ENCODE data around the gene RAPGEF2. TPM values are rescaled to one million over a fixed set of nuclear protein-coding genes. Genes with fewer than 3 reads are reported as not detected.

RAPGEF2 gene
- total and polyA plus RNA-seq, 2 of the 8 experiments (the other 6 are each of a cell fraction or from before 2014, with no cell fraction given): 24.4 to 48.6 TPM

- no peak overlapping the region for H3K4ac ChIP-seq (replicated peaks; ENCODE audit: insufficient read length, low read depth, low read length)
- CTCF ChIA-PET (ENCODE audit: partially characterized antibody): interaction anchor here (0.8 kb wide), 1 partner anchor 17 kb away, joined by 3 read pairs; no protein-coding TSS in a partner anchor
- H3K27ac ChIP-seq (ENCODE audit: low read depth, low read length): no peak overlapping the region
- no peak overlapping the region for H4K8ac ChIP-seq (ENCODE audit: extremely low read depth, insufficient read depth, low read length)
- H3K56ac ChIP-seq (replicated peaks; ENCODE audit: insufficient read length, low read depth, low read length): no peak overlapping the region
- H2BK20ac ChIP-seq (ENCODE audit: low read length): no peak overlapping the region
- FAIRE-seq: no peak
- H2BK12ac ChIP-seq (ENCODE audit: low read depth, low read length): no peak overlapping the region
- no peak overlapping the region for H2BK15ac ChIP-seq (ENCODE audit: low read length)
- no peak overlapping the region for H2BK5ac ChIP-seq (ENCODE audit: low read depth, low read length)
- no peaks in the 10 kb centered on the region for H3K27me3 ChIP-seq (replicated peaks in 1 of 4; ENCODE audit: control insufficient read depth in 3 of 4, extremely low read depth in 1 of 4, insufficient read depth in 3 of 4, low read length in 3 of 4)
- no peak overlapping the region for H3K4me3 ChIP-seq (ENCODE audit: extremely low read depth in 1 of 4, insufficient read depth in 2 of 4, low read depth in 3 of 4, low read length in 4 of 4)
- no peaks in the 10 kb centered on the region for H3K23me2 ChIP-seq (ENCODE audit: low read depth, low read length)
- H3K36me3 ChIP-seq (ENCODE audit: control insufficient read depth in 2 of 4, insufficient read depth in 4 of 4, low read length in 3 of 4): no peaks in the 10 kb centered on the region
- no peak for DNase-seq (ENCODE audit: low read depth in 1 of 2, low spot score in 2 of 2)
- no peak overlapping the region for H3K9ac ChIP-seq (replicated peaks in 1 of 4; ENCODE audit: extremely low read depth in 1 of 4, low read depth in 3 of 4, low read length in 3 of 4)
- H2AK5ac ChIP-seq (ENCODE audit: low read depth, low read length): no peak overlapping the region
- no peaks in the 10 kb centered on the region for H4K20me1 ChIP-seq (replicated peaks in 1 of 2; ENCODE audit: control insufficient read depth in 1 of 2, insufficient read depth in 2 of 2, low read length in 2 of 2)
- no peak overlapping the region for H3K14ac ChIP-seq (ENCODE audit: insufficient read length)
- H4K91ac ChIP-seq (replicated peaks; ENCODE audit: insufficient read length, low read length): no peak overlapping the region
- H3K9me3 ChIP-seq (ENCODE audit: insufficient read depth in 2 of 2, low read depth in 1 of 2, low read length in 1 of 2): no peaks in the 10 kb centered on the region
- no peaks in the 10 kb centered on the region for H3K79me2 ChIP-seq (ENCODE audit: control insufficient read depth in 1 of 2, insufficient read depth in 2 of 2, low read length in 2 of 2)
- H3K23ac ChIP-seq (ENCODE audit: insufficient read length): no peak overlapping the region
- H4K5ac ChIP-seq (ENCODE audit: insufficient read length, low read depth, low read length): no peak overlapping the region
- H3K4me1 ChIP-seq (replicated peaks in 1 of 4; ENCODE audit: control insufficient read depth in 3 of 4, insufficient read depth in 4 of 4, low read length in 3 of 4): peaks cover 0 to 2% (median 0%) of the 10 kb centered on the region in 4 experiments; a peak in 2 of 7 replicates
- H3K4me2 ChIP-seq (ENCODE audit: insufficient read depth in 1 of 2, low read depth in 2 of 2, low read length in 2 of 2): no peak overlapping the region
- no peaks in the 10 kb centered on the region for H3K79me1 ChIP-seq (ENCODE audit: low read depth, low read length)
- no peak overlapping the region for H3K18ac ChIP-seq (ENCODE audit: extremely low read depth, low read length)
- H2AFZ ChIP-seq (ENCODE audit: low read length): no peak overlapping the region
- POLR2A ChIA-PET (ENCODE audit: partially characterized antibody): no interaction called here
- H2BK120ac ChIP-seq (replicated peaks; ENCODE audit: low read depth, low read length): no peak overlapping the region
- TF ChIP-seq MAX (IDR thresholded peaks at IDR 0.05): no peak
- no peak for TF ChIP-seq RNF2 (IDR thresholded peaks at IDR 0.05; ENCODE audit: borderline replicate concordance, low read depth, low read length, missing control alignments, poor library complexity, severe bottlenecking)
- no peak for TF ChIP-seq POLR2A (IDR thresholded peaks at IDR 0.05; ENCODE audit: control extremely low read depth in 1 of 2, low read depth in 2 of 2, low read length in 2 of 2)
- TF ChIP-seq CHD1 (IDR thresholded peaks at IDR 0.05; ENCODE audit: low read depth, low read length): no peak
- TF ChIP-seq FOSL1 (IDR thresholded peaks at IDR 0.05; ENCODE audit: insufficient read depth, low read depth, low read length): no peak
Observed at GRCh38 chr4:159272273-159273140, 169.6 kb downstream of the RAPGEF2 start.

Measured in H1 (cell line).